ENCODE results near the gene SRF.

GRCh38 chr6:43193929-43194328 lies 22.9 kb downstream of the SRF start:
- TF ChIP-seq CTCF (IDR thresholded peaks at IDR 0.05) (no peak), EZH2 (IDR thresholded peaks at IDR 0.05; ENCODE audit: borderline replicate concordance, insufficient read depth, low read depth, low read length, poor library complexity, severe bottlenecking) (no peak)

Measured in B cell (primary cell).